SKM-1 treated with dmso at 0.1 percent for 144 hours (cell line): ENCODE data around the gene CLEC12A.

ENCODE experiments used
- DNase-seq: peaks from one replicate; lab custom pipeline; 2025; ENCODE audit not compliant: unreplicated experiment; lab: John Stamatoyannopoulos, UW

CLEC12A gene

DNA sequence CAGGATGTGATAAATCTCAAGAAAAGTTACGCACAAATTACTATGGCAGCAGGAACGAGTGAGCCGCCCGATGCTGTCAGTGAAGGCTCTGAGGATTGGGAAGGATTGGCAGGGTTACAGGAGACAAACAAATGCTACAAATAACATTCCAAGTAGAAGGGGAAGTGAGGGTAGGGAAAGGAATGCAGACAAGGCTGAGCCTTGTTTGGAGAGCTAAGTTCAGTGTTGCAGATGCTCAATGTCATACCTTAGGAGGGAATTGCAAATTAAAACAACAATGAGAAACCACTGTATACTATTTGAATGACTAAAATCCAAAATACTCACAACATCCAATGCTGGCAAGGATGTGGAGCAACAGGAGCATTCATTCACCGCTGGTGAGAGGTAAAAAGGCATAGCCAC is 60.6 kb downstream of the CLEC12A start:
- no peak for DNase-seq

DNA sequence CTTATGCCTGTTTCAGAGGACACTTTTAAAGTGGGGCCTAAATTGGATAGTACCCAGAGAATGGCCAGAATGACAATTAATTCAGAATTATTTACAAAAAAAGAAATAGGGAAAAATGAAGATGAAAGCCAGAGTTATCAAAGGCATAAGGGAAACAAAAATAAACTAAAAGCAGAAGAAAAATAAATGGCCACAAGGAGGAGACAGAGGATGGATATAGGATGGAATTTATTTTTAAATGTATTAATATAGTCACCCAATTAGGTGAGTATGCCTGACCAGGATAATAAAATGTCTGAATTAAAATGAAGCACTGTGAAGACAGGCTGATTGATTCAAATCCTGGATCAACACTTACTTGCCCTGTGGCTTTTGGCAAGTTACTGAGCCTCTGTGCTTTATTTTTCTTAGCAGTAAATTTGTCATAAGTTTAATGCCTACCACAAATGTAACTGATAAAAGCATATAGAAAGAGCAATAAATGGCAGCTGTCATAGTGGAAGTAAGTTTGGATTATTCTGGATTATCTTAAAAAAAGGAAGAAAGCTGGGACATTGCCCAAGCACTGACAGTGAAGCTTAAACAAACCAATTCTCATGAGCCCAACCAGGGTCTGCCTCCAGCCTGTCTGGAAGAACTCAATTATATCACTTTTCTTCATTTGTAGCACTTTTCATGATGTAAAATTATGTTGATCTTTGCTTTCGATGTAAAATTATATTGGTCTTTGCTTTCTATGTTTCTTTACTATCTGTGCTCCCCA is 62.8 kb downstream of the CLEC12A start:
- DNase-seq, result no peak
